Bronchial epithelial cell (primary cell): ENCODE data around the gene PDS5A. TPM values are rescaled to one million over a fixed set of nuclear protein-coding genes. Genes with fewer than 3 reads are reported as not detected.
A peak's percentile ranks its signal among the peaks of the same experiment; 100 is the strongest.

Source experiments
- DNase-seq: peaks from one replicate; pipeline ENCODE4 v3.0.0-alpha.2; 2010; ENCODE audit warnings: low read depth
- FAIRE-seq: peaks from 2 replicates; lab custom pipeline; 2011; peaks lifted over from hg19 to GRCh38; lab: Jason Lieb, UNC
- H3K27me3 ChIP-seq: 2 replicates; pipeline ENCODE4 v1.5.1; 2011; ENCODE audit warnings: low read length; ENCODE audit not compliant: control insufficient read depth, insufficient read depth
- H3K36me3 ChIP-seq: 2 replicates; pipeline ENCODE4 v1.5.1; 2011; ENCODE audit warnings: low read length; ENCODE audit not compliant: control insufficient read depth, insufficient read depth
- H3K4me3 ChIP-seq: 2 replicates; pipeline ENCODE4 v1.5.1; 2011; ENCODE audit warnings: mild to moderate bottlenecking, low read depth, low read length, control low read depth
- total RNA-seq: library from RNA; depleted of rRNA; stranded (reverse); fragments of >200 nt; gene quantifications from 2 replicates; pipeline ENCODE4 v1.2.1, GENCODE V29; 2014
- TF ChIP-seq, protein P1 (sequence below): IDR thresholded peaks from 2 replicates; pipeline ENCODE4 v1.5.1; 2011; ENCODE audit warnings: mild to moderate bottlenecking, moderate library complexity, low read length, control low read depth, inconsistent platforms; ENCODE audit not compliant: insufficient read depth, severe bottlenecking

The PDS5A gene
- total RNA-seq, 1 donor from 2014 or later: 51.9 TPM

DNA sequence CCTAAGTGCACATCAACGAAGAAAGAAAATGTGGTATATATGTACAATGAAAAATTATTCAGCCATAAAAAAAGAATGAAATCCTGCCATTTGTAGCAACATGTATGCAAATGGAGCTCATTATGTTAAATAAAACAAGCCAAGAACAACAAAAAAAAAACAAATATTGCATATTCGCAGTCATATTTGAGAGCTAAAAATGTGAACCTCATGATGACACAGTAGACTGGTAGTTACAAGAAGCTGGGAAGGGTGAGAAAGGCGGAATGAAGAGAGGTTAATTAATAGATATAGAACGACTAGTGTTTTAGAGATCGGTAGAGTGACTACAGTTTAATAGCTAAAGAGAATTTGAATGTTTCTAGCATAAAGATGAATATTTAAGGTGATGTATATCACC, 89.2 kb downstream of the PDS5A start:
- no peaks in the 10 kb centered on the region for H3K27me3 ChIP-seq
- peaks cover 10% of the 10 kb centered on the region for H3K36me3 ChIP-seq
- TF ChIP-seq, protein P1, sequence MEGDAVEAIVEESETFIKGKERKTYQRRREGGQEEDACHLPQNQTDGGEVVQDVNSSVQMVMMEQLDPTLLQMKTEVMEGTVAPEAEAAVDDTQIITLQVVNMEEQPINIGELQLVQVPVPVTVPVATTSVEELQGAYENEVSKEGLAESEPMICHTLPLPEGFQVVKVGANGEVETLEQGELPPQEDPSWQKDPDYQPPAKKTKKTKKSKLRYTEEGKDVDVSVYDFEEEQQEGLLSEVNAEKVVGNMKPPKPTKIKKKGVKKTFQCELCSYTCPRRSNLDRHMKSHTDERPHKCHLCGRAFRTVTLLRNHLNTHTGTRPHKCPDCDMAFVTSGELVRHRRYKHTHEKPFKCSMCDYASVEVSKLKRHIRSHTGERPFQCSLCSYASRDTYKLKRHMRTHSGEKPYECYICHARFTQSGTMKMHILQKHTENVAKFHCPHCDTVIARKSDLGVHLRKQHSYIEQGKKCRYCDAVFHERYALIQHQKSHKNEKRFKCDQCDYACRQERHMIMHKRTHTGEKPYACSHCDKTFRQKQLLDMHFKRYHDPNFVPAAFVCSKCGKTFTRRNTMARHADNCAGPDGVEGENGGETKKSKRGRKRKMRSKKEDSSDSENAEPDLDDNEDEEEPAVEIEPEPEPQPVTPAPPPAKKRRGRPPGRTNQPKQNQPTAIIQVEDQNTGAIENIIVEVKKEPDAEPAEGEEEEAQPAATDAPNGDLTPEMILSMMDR: no peak
- H3K4me3 ChIP-seq: no peak overlapping the region
- no peak for FAIRE-seq
- DNase-seq: no peak

DNA sequence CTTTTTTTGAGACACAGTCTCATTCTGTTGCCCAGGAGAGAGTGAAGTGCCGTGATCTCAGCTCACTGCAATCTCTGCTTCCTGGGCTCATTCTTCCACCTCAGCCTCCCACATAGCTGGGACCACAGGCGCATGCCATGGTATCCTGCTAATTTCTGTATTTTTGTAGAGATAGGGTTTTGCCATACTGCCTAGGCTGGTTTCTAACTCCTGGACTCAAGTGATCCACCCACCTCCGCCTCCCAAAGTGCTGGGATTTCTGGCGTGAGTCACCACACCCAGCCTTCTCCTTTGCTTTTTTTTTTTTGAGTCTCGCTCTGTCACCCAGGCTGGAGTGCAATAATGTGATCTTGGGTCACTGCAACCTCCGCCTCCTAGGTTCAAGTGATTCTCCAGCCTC, 94.1 kb downstream of the PDS5A start:
- no peak overlapping the region for H3K4me3 ChIP-seq
- peak; percentile 2 for DNase-seq
- TF ChIP-seq, protein P1: no peak
- H3K36me3 ChIP-seq: peaks cover 11% of the 10 kb centered on the region
- no peaks in the 10 kb centered on the region for H3K27me3 ChIP-seq
- no peak for FAIRE-seq

DNA sequence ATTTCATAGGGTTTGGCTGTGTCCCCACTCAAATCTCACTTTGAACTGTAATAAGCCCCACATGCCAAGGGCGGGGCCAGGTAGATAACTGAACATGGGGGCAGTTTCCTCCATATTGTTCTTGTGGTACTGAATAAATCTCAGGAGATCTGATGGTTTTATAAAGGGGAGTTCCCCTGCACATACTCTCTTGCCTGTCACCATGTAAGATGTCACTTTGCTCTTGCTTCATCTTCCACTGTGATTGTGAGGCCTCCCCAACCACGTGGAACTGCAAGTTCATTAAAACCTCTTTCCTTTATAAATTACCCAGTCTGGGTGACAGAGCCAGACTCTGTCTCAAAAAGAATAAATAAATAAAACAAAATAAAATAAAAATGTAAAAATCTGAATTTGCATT, 95.9 kb downstream of the PDS5A start:
- peaks cover 11% of the 10 kb centered on the region for H3K36me3 ChIP-seq
- no peak overlapping the region for H3K4me3 ChIP-seq
- no peak for FAIRE-seq
- no peaks in the 10 kb centered on the region for H3K27me3 ChIP-seq
- TF ChIP-seq, protein P1: no peak
- DNase-seq: no peak

DNA sequence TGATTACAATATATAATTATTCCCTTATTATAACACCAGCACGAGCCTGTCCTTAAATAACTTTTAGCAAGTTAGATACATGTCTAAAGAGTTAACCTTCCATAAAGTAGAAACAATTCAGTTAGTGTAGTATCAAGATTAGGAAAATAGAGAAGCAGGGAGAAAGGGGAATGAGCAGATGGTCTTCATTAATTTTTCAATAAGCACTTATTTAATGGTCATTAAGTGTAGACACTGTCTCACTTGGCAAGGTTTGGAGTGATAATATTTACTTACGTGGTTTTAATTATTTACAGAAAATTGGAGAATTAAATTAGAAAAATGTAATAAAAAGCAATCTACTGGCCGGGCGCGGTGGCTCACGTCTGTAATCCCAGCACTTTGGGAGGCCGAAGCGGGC, 99.7 kb downstream of the PDS5A start:
- no peak for FAIRE-seq

DNA sequence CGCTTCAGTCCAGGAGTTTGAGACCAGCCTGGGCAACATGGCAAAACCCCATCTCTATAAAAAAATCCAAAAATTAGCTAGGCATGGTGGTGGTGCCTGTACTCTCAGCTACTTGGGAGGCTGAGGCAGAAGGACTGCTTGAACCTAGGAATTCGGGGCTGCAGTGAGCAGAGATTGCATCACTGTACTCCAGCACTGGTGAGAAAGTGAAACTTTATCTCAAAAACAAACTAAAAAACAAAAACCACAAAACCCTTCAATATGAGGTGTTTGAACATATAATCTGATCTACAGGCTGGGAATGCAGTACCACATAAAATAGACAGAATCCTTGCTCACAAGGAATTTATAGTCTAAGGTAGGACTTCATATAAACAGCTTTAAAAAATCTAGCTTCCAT, 103.9 kb downstream of the PDS5A start:
- peaks cover 7% of the 10 kb centered on the region for H3K36me3 ChIP-seq
- FAIRE-seq: no peak
- no peaks in the 10 kb centered on the region for H3K27me3 ChIP-seq
- TF ChIP-seq, protein P1: no peak
- no peak for DNase-seq
- H3K4me3 ChIP-seq: no peak overlapping the region

More for the DNA sequence above, 99.7 kb downstream of the PDS5A start:
- H3K36me3 ChIP-seq: peaks cover 6% of the 10 kb centered on the region
- no peak overlapping the region for H3K4me3 ChIP-seq
- no peak for DNase-seq
- TF ChIP-seq, protein P1: no peak
- H3K27me3 ChIP-seq: no peaks in the 10 kb centered on the region

DNA sequence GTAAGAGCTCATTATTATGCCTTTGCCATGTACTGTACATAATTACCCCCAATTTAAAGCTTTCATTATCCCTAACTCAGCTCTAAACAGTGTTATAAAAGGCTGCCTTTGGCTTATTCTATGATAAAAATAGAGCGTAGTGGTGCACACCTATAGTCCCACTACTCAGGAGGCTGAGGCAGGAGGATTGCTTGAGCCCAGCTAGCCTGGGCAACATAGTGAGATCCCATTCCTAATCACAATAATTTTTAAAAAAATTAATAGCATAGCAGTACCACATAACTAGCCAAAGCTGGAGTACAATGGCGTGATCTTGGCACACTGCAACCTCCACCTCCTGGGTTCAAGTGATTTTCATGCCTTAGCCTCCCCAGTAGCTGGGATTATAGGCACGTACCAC, 112.4 kb downstream of the PDS5A start:
- no peaks in the 10 kb centered on the region for H3K27me3 ChIP-seq
- peaks cover 1% of the 10 kb centered on the region for H3K36me3 ChIP-seq
- no peak overlapping the region for H3K4me3 ChIP-seq
- DNase-seq (no peak), FAIRE-seq (no peak)
- TF ChIP-seq, protein P1: no peak
